ENCODE measurements around the gene MAP2K5.

- TF ChIP-seq CTCF (conservative IDR thresholded peaks at IDR 0.05) (no peak), ZFX (IDR thresholded peaks at IDR 0.05) (no peak)
These were observed 282.7 kb downstream of the MAP2K5 start, which contains the start of gene SKOR1 for GRCh38 chr15:67824976-67825880.
